CD4-positive, alpha-beta memory T cell (primary cell): ENCODE results near the gene LYL1. TPM values are rescaled to one million over a fixed set of nuclear protein-coding genes. Genes with fewer than 3 reads are reported as not detected.

Experiments used
- CTCF ChIA-PET: fragments of 350-600 bp; sonication (Branson Sonifier 250); formaldehyde crosslinking; loops from one replicate; lab custom pipeline; 2021; ENCODE audit warnings: inconsistent platforms; ENCODE audit not compliant: partially characterized antibody; lab: Charles Lee
- POLR2A ChIA-PET: fragments of 350-600 bp; sonication (Branson Sonifier 250); formaldehyde crosslinking; loops from one replicate; lab custom pipeline; 2021; ENCODE audit not compliant: partially characterized antibody; lab: Charles Lee
- DNase-seq, 5 donors: peaks; one replicate each; pipeline versions ENCODE4 v3.0.0 to v3.0.0-alpha.2; 2020 to 2022; ENCODE audit warnings: mixed read lengths in 1 of 5
- H3K27ac ChIP-seq: one replicate; pipeline ENCODE4 v1.7.0; 2013; ENCODE audit warnings: low read depth, low read length
- H3K27me3 ChIP-seq: 2 replicates; pipeline ENCODE4 v1.7.0; 2013; ENCODE audit warnings: mild to moderate bottlenecking, low read length, moderate library complexity; ENCODE audit not compliant: insufficient read depth
- H3K36me3 ChIP-seq: 2 replicates; pipeline ENCODE4 v1.7.0; 2013; ENCODE audit warnings: mild to moderate bottlenecking, low read length, moderate library complexity; ENCODE audit not compliant: insufficient read depth
- H3K4me1 ChIP-seq: 2 replicates; pipeline ENCODE4 v1.7.0; 2013; ENCODE audit warnings: mild to moderate bottlenecking, low read length, moderate library complexity; ENCODE audit not compliant: insufficient read depth
- H3K4me3 ChIP-seq, 2 donors: one replicate each; pipeline ENCODE4 v1.7.0; 2013; ENCODE audit warnings: low read length in 2 of 2, mild to moderate bottlenecking in 1 of 2
- H3K9me3 ChIP-seq, 2 donors: one replicate each; pipeline ENCODE4 v1.7.0; 2013; ENCODE audit warnings: low read length in 2 of 2, control low read depth in 1 of 2; ENCODE audit not compliant: control insufficient read depth in 1 of 2
- H3K27ac Mint-ChIP-seq, 7 donors: one replicate each; pipeline ENCODE4 v1.8.0; 2020 to 2021; ENCODE audit warnings: mixed read lengths in 7 of 7, mild to moderate bottlenecking in 6 of 7, inconsistent platforms in 3 of 7, moderate library complexity in 3 of 7
- H3K27me3 Mint-ChIP-seq, 2 donors: one replicate each; pipeline ENCODE4 v1.8.0; 2020 to 2021; ENCODE audit warnings: mixed read lengths in 2 of 2
- H3K36me3 Mint-ChIP-seq, 2 donors: one replicate each; pipeline ENCODE4 v1.8.0; 2020 to 2021; ENCODE audit warnings: mixed read lengths in 2 of 2, inconsistent platforms in 1 of 2, mild to moderate bottlenecking in 1 of 2
- H3K4me1 Mint-ChIP-seq, 4 donors: one replicate each; pipeline ENCODE4 v1.8.0; 2020 to 2021; ENCODE audit warnings: mixed read lengths in 4 of 4, mild to moderate bottlenecking in 1 of 4
- H3K4me3 Mint-ChIP-seq, 8 donors: one replicate each; pipeline ENCODE4 v1.8.0; 2020 to 2021; ENCODE audit warnings: mixed read lengths in 8 of 8, mild to moderate bottlenecking in 7 of 8, moderate library complexity in 6 of 8, inconsistent platforms in 3 of 8
- H3K9me3 Mint-ChIP-seq, 8 donors: one replicate each; pipeline ENCODE4 v1.8.0; 2020 to 2021; ENCODE audit warnings: mixed read lengths in 8 of 8, mild to moderate bottlenecking in 5 of 8, inconsistent platforms in 3 of 8, moderate library complexity in 1 of 8
- intact Hi-C: fragments of 100-400 bp; cut with micrococcal nuclease; formaldehyde crosslinking; loops from one replicate; pipeline ENCODE4 v1.15.1; 2023
- polyA plus RNA-seq, 2 donors: library from polyadenylated mRNA; unstranded; fragments of 300-500 nt; fragmentation: Illumina TruSeq; gene quantifications; one replicate each; pipeline ENCODE4 v1.2.3, GENCODE V29; 2021
- total RNA-seq, 2 experiments: library from RNA; stranded (reverse); gene quantifications; one replicate each; pipeline ENCODE4 v1.2.3, GENCODE V29; 2021

The LYL1 gene
- total and polyA plus RNA-seq, 4 experiments from 2014 or later = 2.3 to 16.9 (median 12.8) TPM

GRCh38 chr19:13128583-13128982 lies 25.9 kb upstream of the LYL1 start:
- H3K9me3 Mint-ChIP-seq = no peaks in the 10 kb centered on the region
- peak overlapping the region in 3 of 7 donors; percentile 25 to 36 (median 35) for H3K27ac Mint-ChIP-seq
- H3K27me3 Mint-ChIP-seq = no peaks in the 10 kb centered on the region
- H3K4me3 ChIP-seq = no peak overlapping the region
- no peaks in the 10 kb centered on the region for H3K27me3 ChIP-seq
- H3K27ac ChIP-seq = no peak overlapping the region
- H3K4me1 ChIP-seq = peaks cover 32% of the 10 kb centered on the region
- H3K9me3 ChIP-seq = no peaks in the 10 kb centered on the region
- H3K4me1 Mint-ChIP-seq = peaks cover 26 to 41% (median 30%) of the 10 kb centered on the region in 4 donors
- no peaks in the 10 kb centered on the region for H3K36me3 ChIP-seq
- H3K4me3 Mint-ChIP-seq = no peak overlapping the region
- no peak for DNase-seq
- H3K36me3 Mint-ChIP-seq = peaks cover 0 to 12% of the 10 kb centered on the region in 2 donors
- intact Hi-C loops = no loop called here
- ChIA-PET CTCF (interaction anchor here (0.7 to 1.2 kb wide), 4 partner anchors 15 to 163 kb away, joined by 3 to 4 read pairs (median 3); no protein-coding TSS in a partner anchor), POLR2A (interaction anchor here (0.9 kb wide), 1 partner anchor 24 kb away, joined by 3 read pairs; no protein-coding TSS in a partner anchor)

- no peaks in the 10 kb centered on the region for H3K27me3 Mint-ChIP-seq
- H3K4me3 Mint-ChIP-seq = no peak overlapping the region
- peaks cover 0 to 12% of the 10 kb centered on the region in 2 donors for H3K36me3 Mint-ChIP-seq
- Histone ChIP-seq H3K27ac (no peak overlapping the region), H3K4me1 (peaks cover 26% of the 10 kb centered on the region), H3K9me3 (no peaks in the 10 kb centered on the region), H3K4me3 (no peak overlapping the region), H3K27me3 (no peaks in the 10 kb centered on the region), H3K36me3 (no peaks in the 10 kb centered on the region)
- H3K9me3 Mint-ChIP-seq = no peaks in the 10 kb centered on the region
- DNase-seq = no peak
- peaks cover 22 to 36% (median 26%) of the 10 kb centered on the region in 4 donors for H3K4me1 Mint-ChIP-seq
- CTCF ChIA-PET = interaction anchor here (0.6 to 1.2 kb wide), 6 partner anchors 16 to 330 kb away, joined by 3 to 4 read pairs (median 3); no protein-coding TSS in a partner anchor
- intact Hi-C loops = no loop called here
- H3K27ac Mint-ChIP-seq = peak overlapping the region in 2 of 7 donors; percentile 13 to 66
- POLR2A ChIA-PET = interaction anchor here (0.7 kb wide), 1 partner anchor 12 kb away, joined by 3 read pairs; no protein-coding TSS in a partner anchor
Measured at GRCh38 chr19:13127811-13128575, 25.3 kb upstream of the LYL1 start.

- Histone ChIP-seq H3K27me3 (no peaks in the 10 kb centered on the region), H3K4me1 (peaks cover 23% of the 10 kb centered on the region), H3K36me3 (no peaks in the 10 kb centered on the region), H3K27ac (no peak overlapping the region), H3K4me3 (no peak overlapping the region), H3K9me3 (no peaks in the 10 kb centered on the region)
- peaks cover 19 to 36% (median 23%) of the 10 kb centered on the region in 4 donors for H3K4me1 Mint-ChIP-seq
- CTCF ChIA-PET = interaction anchor here (1.1 kb wide), 1 partner anchor 150 kb away, joined by 4 read pairs; no protein-coding TSS in a partner anchor
- H3K27ac Mint-ChIP-seq = no peak overlapping the region
- H3K36me3 Mint-ChIP-seq = peaks cover 0 to 13% of the 10 kb centered on the region in 2 donors
- POLR2A ChIA-PET = no interaction called here
- intact Hi-C loops = no loop called here
- no peak for DNase-seq
- no peaks in the 10 kb centered on the region for H3K9me3 Mint-ChIP-seq
- H3K4me3 Mint-ChIP-seq = no peak overlapping the region
- H3K27me3 Mint-ChIP-seq = no peaks in the 10 kb centered on the region
Measured at GRCh38 chr19:13127051-13127450, 24.4 kb upstream of the LYL1 start.

- intact Hi-C loops = no loop called here
- Mint-ChIP-seq H3K27me3 (no peaks in the 10 kb centered on the region), H3K27ac (peak overlapping the region in 4 of 7 donors; percentile 17 to 71 (median 42)), H3K36me3 (peaks cover 0 to 14% of the 10 kb centered on the region in 2 donors), H3K9me3 (no peaks in the 10 kb centered on the region), H3K4me1 (peaks cover 20 to 49% (median 34%) of the 10 kb centered on the region in 4 donors), H3K4me3 (no peak overlapping the region)
- peaks cover 43% of the 10 kb centered on the region for H3K4me1 ChIP-seq
- no peaks in the 10 kb centered on the region for H3K9me3 ChIP-seq
- no peak overlapping the region for H3K4me3 ChIP-seq
- H3K27ac ChIP-seq = no peak overlapping the region
- POLR2A ChIA-PET = interaction anchor here (0.6 to 1.5 kb wide), 3 partner anchors 9 to 26 kb away, joined by 3 read pairs; no protein-coding TSS in a partner anchor
- DNase-seq = no peak
- no peaks in the 10 kb centered on the region for H3K27me3 ChIP-seq
- CTCF ChIA-PET = interaction anchor here (0.7 to 1.2 kb wide), 2 partner anchors 19 to 26 kb away, joined by 3 read pairs; no protein-coding TSS in a partner anchor
- H3K36me3 ChIP-seq = no peaks in the 10 kb centered on the region
Measured at GRCh38 chr19:13122980-13123957, 20.6 kb upstream of the LYL1 start.

GRCh38 chr19:13122275-13122878 lies 19.7 kb upstream of the LYL1 start:
- H3K9me3 Mint-ChIP-seq = peaks cover 0 to 2% (median 0%) of the 10 kb centered on the region in 8 donors
- no peaks in the 10 kb centered on the region for H3K36me3 ChIP-seq
- no peak overlapping the region for H3K27ac ChIP-seq
- peaks cover 17 to 49% (median 33%) of the 10 kb centered on the region in 4 donors for H3K4me1 Mint-ChIP-seq
- CTCF ChIA-PET = interaction anchor here (0.7 kb wide), 1 partner anchor 27 kb away, joined by 3 read pairs; no protein-coding TSS in a partner anchor
- H3K36me3 Mint-ChIP-seq = peaks cover 0 to 17% of the 10 kb centered on the region in 2 donors
- H3K9me3 ChIP-seq = no peaks in the 10 kb centered on the region
- H3K27ac Mint-ChIP-seq = peak overlapping the region in 5 of 7 donors; percentile 39 to 71 (median 60)
- no peak overlapping the region for H3K4me3 ChIP-seq
- peaks cover 44% of the 10 kb centered on the region for H3K4me1 ChIP-seq
- POLR2A ChIA-PET = interaction anchor here (1.2 kb wide), 1 partner anchor 26 kb away, joined by 3 read pairs; no protein-coding TSS in a partner anchor
- peak overlapping the region in 3 of 8 donors; percentile 6 to 59 (median 42) for H3K4me3 Mint-ChIP-seq
- DNase-seq = no peak
- intact Hi-C loops = no loop called here
- no peaks in the 10 kb centered on the region for H3K27me3 Mint-ChIP-seq
- H3K27me3 ChIP-seq = no peaks in the 10 kb centered on the region

GRCh38 chr19:13121551-13122274 lies 19.1 kb upstream of the LYL1 start:
- Mint-ChIP-seq H3K36me3 (peaks cover 0 to 21% of the 10 kb centered on the region in 2 donors), H3K9me3 (peaks cover 0 to 2% (median 0%) of the 10 kb centered on the region in 8 donors), H3K27me3 (no peaks in the 10 kb centered on the region), H3K27ac (peak overlapping the region in 5 of 7 donors; percentile 39 to 61 (median 57)), H3K4me1 (peaks cover 17 to 53% (median 36%) of the 10 kb centered on the region in 4 donors), H3K4me3 (peak overlapping the region in 3 of 8 donors; percentile 6 to 59 (median 21))
- Histone ChIP-seq H3K9me3 (no peaks in the 10 kb centered on the region), H3K4me1 (peaks cover 51% of the 10 kb centered on the region), H3K27me3 (no peaks in the 10 kb centered on the region), H3K27ac (no peak overlapping the region), H3K4me3 (no peak overlapping the region), H3K36me3 (no peaks in the 10 kb centered on the region)
- POLR2A ChIA-PET = interaction anchor here (0.7 to 7.2 kb wide), 2 partner anchors 30 to 168 kb away, joined by 3 to 132 read pairs; partner anchors contain the start of genes IER2 and STX10
- CTCF ChIA-PET = interaction anchor here (1.5 kb wide), 1 partner anchor 156 kb away, joined by 4 read pairs; no protein-coding TSS in a partner anchor
- DNase-seq = no peak
- intact Hi-C loops = no loop called here
